HG03558 (cell line): ENCODE measurements around the gene LTB.

Experiments used
- ATAC-seq: cut with Tn5 transposase; IDR thresholded peaks from one replicate; pipeline ENCODE4 v1.9.1; 2021; ENCODE audit warnings: moderate number of reproducible peaks; ENCODE audit not compliant: unreplicated experiment; ENCODE audit errors: extremely low read depth

Gene LTB

GRCh38 chr6:31576897-31577578 lies 5.2 kb downstream of the LTB start:
- no peak for ATAC-seq

GRCh38 chr6:31575952-31576685 lies 6.1 kb downstream of the LTB start:
- ATAC-seq: no peak

GRCh38 chr6:31575335-31575901 lies 6.8 kb downstream of the LTB start, which contains the start of gene TNF:
Gene TNF, plus strand, starts transcription at chr6:31575565. Its CDS starts 177 bp downstream, at chr6:31575742.
- no peak for ATAC-seq

GRCh38 chr6:31574106-31575061 lies 7.8 kb downstream of the LTB start:
- ATAC-seq: no peak

GRCh38 chr6:31573239-31574105 lies 8.8 kb downstream of the LTB start:
- no peak for ATAC-seq

- ATAC-seq: no peak
These were observed 9.9 kb downstream of the LTB start, which contains the start of gene LTA for GRCh38 chr6:31572041-31572911. Gene LTA, plus strand, starts transcription at chr6:31572289. Its CDS starts 454 bp downstream, at chr6:31572743.

GRCh38 chr6:31569861-31570536 lies 12.2 kb downstream of the LTB start:
- ATAC-seq: no peak

GRCh38 chr6:31568537-31568961 lies 13.7 kb downstream of the LTB start:
- ATAC-seq: peak; percentile 68

GRCh38 chr6:31567531-31568370 lies 14.5 kb downstream of the LTB start:
- no peak for ATAC-seq

- no peak for ATAC-seq
These were observed 21.5 kb downstream of the LTB start for GRCh38 chr6:31560697-31561058.

GRCh38 chr6:31559958-31560696 lies 22.1 kb downstream of the LTB start:
- peak; percentile 38 for ATAC-seq

GRCh38 chr6:31559606-31559957 lies 22.6 kb downstream of the LTB start:
- ATAC-seq: no peak

- ATAC-seq: no peak
These were observed 23.4 kb downstream of the LTB start for GRCh38 chr6:31558631-31559500.

GRCh38 chr6:31558318-31558625 lies 24.0 kb downstream of the LTB start:
- ATAC-seq: no peak

- ATAC-seq: no peak
These were observed 24.5 kb downstream of the LTB start for GRCh38 chr6:31557443-31558317.
